Glutamatergic neuron (in vitro differentiated cells): ENCODE results near the gene DNAH2. TPM values are rescaled to one million over a fixed set of nuclear protein-coding genes. Genes with fewer than 3 reads are reported as not detected.
A peak's percentile ranks its signal among the peaks of the same experiment; 100 is the strongest.

Experiments
- DNase-seq: peaks from one replicate; pipeline ENCODE4 v3.0.0; 2022
- H3K27ac Mint-ChIP-seq: one replicate; pipeline ENCODE4 v1.8.0; 2020; ENCODE audit warnings: mild to moderate bottlenecking, mixed read lengths, inconsistent platforms; ENCODE audit not compliant: unreplicated experiment
- H3K27me3 Mint-ChIP-seq: one replicate; pipeline ENCODE4 v1.8.0; 2020; ENCODE audit warnings: mild to moderate bottlenecking, moderate library complexity, mixed read lengths, inconsistent platforms; ENCODE audit not compliant: unreplicated experiment
- H3K36me3 Mint-ChIP-seq: one replicate; pipeline ENCODE4 v1.8.0; 2020; ENCODE audit warnings: mild to moderate bottlenecking, mixed read lengths, inconsistent platforms; ENCODE audit not compliant: unreplicated experiment
- H3K4me1 Mint-ChIP-seq: one replicate; pipeline ENCODE4 v1.8.0; 2020; ENCODE audit warnings: mild to moderate bottlenecking, low read depth, mixed read lengths, inconsistent platforms; ENCODE audit not compliant: unreplicated experiment
- H3K4me3 Mint-ChIP-seq: one replicate; pipeline ENCODE4 v1.8.0; 2020; ENCODE audit warnings: mild to moderate bottlenecking, mixed read lengths, inconsistent platforms; ENCODE audit not compliant: unreplicated experiment
- H3K9me3 Mint-ChIP-seq: one replicate; pipeline ENCODE4 v1.8.0; 2020; ENCODE audit warnings: mild to moderate bottlenecking, moderate library complexity, mixed read lengths, inconsistent platforms; ENCODE audit not compliant: unreplicated experiment
- CTCF ChIP-seq: fragments of 200-600 bp; sonication (generic); IDR thresholded peaks from one replicate; pipeline ENCODE4 v1.5.0; 2021; ENCODE audit not compliant: partially characterized antibody, unreplicated experiment
- total RNA-seq: library from RNA; stranded (reverse); fragmentation: NEBNext Ultra II Directional; extraction: Animal tissue kit (Norgen Biotek cat#: 25700); gene quantifications from one replicate; pipeline ENCODE4 v1.2.1, GENCODE V29; 2021; ENCODE audit not compliant: unreplicated experiment

The DNAH2 gene
- total RNA-seq, 1 donor from 2014 or later: 0.07 TPM

GRCh38 chr17:7763919-7764318 lies 46.4 kb downstream of the DNAH2 start:
- Mint-ChIP-seq H3K27ac (no peak overlapping the region), H3K36me3 (peaks cover 7% of the 10 kb centered on the region), H3K4me1 (no peaks in the 10 kb centered on the region), H3K27me3 (peaks cover 5% of the 10 kb centered on the region), H3K4me3 (no peak overlapping the region), H3K9me3 (peaks cover 1% of the 10 kb centered on the region)
- no peak for TF ChIP-seq CTCF
- DNase-seq: no peak

GRCh38 chr17:7767004-7767403 lies 49.5 kb downstream of the DNAH2 start:
- Mint-ChIP-seq H3K4me1 (no peaks in the 10 kb centered on the region), H3K9me3 (peaks cover 1% of the 10 kb centered on the region), H3K27me3 (peaks cover 5% of the 10 kb centered on the region), H3K27ac (no peak overlapping the region), H3K4me3 (no peak overlapping the region), H3K36me3 (peaks cover 7% of the 10 kb centered on the region)
- no peak for TF ChIP-seq CTCF
- DNase-seq: no peak

- no peak for DNase-seq
- H3K4me3 Mint-ChIP-seq: peak overlapping the region; percentile 3
These were observed 50.0 kb downstream of the DNAH2 start for GRCh38 chr17:7767405-7768021.

GRCh38 chr17:7769854-7770253 lies 52.3 kb downstream of the DNAH2 start:
- Mint-ChIP-seq H3K36me3 (peaks cover 7% of the 10 kb centered on the region), H3K9me3 (no peaks in the 10 kb centered on the region), H3K27me3 (peaks cover 5% of the 10 kb centered on the region), H3K27ac (no peak overlapping the region), H3K4me3 (no peak overlapping the region), H3K4me1 (no peaks in the 10 kb centered on the region)
- DNase-seq: no peak
- no peak for TF ChIP-seq CTCF

More at GRCh38 chr17:7767405-7768021, 50.0 kb downstream of the DNAH2 start:
- Mint-ChIP-seq H3K27ac (no peak overlapping the region), H3K4me1 (no peaks in the 10 kb centered on the region), H3K27me3 (peaks cover 5% of the 10 kb centered on the region), H3K9me3 (peaks cover 1% of the 10 kb centered on the region), H3K36me3 (peaks cover 7% of the 10 kb centered on the region)
- no peak for TF ChIP-seq CTCF

- H3K36me3 Mint-ChIP-seq: no peaks in the 10 kb centered on the region
- peaks cover 1% of the 10 kb centered on the region for H3K9me3 Mint-ChIP-seq
- H3K4me3 Mint-ChIP-seq: no peak overlapping the region
- DNase-seq: no peak
- no peak overlapping the region for H3K27ac Mint-ChIP-seq
- peaks cover 1% of the 10 kb centered on the region for H3K27me3 Mint-ChIP-seq
- H3K4me1 Mint-ChIP-seq: no peaks in the 10 kb centered on the region
- no peak for TF ChIP-seq CTCF
These were observed 56.5 kb downstream of the DNAH2 start for GRCh38 chr17:7774055-7774521.
